Eye (tissue), 1 donor: ENCODE measurements around the gene PPP2R3B.

Experiments used
- DNase-seq: peaks from one replicate; pipeline ENCODE4 v3.0.0-alpha.2; 2015

PPP2R3B gene

DNA sequence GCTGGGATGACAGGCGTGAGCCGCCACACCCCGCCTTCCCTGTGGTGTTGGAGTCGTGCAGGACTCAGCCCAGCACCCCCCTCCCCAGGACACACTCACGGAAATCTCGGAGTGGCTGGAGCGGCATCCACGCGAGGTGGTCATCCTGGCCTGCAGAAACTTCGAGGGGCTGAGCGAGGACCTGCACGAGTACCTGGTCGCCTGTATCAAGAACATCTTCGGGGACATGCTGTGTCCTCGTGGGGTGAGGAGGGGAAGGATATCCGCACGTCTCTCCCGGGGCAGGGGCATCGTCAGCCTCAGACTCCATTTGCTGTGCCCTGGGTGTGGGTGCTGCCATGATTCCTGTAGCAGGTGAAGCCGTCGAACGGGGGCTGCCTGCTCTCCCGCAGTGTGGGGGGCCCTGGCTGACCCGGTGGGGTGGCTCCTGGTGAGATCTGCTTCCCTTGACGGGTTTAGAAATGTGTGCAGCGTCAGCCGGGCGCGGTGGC is 95.3 kb downstream of the PPP2R3B start:
- DNase-seq, result no peak

GRCh38 chrX:290476-291166 is 96.1 kb downstream of the PPP2R3B start:
- no peak for DNase-seq

GRCh38 chrX:288561-288991 is 98.1 kb downstream of the PPP2R3B start:
- DNase-seq, result no peak

- DNase-seq, result no peak
These were observed 99.0 kb downstream of the PPP2R3B start for GRCh38 chrX:287670-288069.

DNA sequence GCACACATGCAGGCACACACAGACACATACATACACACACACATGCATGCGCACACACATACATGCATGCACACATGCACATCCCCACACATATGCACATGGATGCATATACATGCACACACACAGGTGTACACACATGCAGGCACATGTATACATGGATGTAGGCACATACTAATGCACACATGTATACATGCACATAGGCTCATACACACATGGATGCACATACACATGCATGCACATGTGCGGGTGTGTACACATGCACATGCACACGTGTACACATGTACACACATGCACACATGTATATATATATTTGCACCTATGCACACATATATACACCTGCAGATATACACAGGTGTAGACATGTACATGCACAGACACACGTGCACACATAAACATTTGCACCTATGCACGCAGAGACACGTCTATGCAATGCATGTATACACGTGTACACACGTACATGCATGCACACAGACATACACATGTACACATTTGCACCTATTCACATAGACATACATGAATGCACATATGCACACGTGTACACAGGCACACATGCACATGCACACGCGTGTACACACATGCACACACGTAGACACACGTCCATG is 101.5 kb downstream of the PPP2R3B start:
- no peak for DNase-seq
